ENCODE measurements around the gene EGR1.

Gene EGR1

DNA sequence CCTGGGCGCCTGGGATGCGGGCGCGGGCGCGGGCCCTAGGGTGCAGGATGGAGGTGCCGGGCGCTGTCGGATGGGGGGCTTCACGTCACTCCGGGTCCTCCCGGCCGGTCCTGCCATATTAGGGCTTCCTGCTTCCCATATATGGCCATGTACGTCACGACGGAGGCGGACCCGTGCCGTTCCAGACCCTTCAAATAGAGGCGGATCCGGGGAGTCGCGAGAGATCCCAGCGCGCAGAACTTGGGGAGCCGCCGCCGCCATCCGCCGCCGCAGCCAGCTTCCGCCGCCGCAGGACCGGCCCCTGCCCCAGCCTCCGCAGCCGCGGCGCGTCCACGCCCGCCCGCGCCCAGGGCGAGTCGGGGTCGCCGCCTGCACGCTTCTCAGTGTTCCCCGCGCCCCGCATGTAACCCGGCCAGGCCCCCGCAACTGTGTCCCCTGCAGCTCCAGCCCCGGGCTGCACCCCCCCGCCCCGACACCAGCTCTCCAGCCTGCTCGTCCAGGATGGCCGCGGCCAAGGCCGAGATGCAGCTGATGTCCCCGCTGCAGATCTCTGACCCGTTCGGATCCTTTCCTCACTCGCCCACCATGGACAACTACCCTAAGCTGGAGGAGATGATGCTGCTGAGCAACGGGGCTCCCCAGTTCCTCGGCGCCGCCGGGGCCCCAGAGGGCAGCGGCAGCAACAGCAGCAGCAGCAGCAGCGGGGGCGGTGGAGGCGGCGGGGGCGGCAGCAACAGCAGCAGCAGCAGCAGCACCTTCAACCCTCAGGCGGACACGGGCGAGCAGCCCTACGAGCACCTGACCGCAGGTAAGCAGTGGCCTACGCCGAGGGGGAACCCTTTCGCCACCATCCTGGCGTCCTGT is at the start of gene EGR1:
TSS of gene EGR1 (plus strand) at position 219 of the 864 bp plus-strand sequence. CDS start at position 502, 283 bp downstream.
- no peak for TF ChIP-seq GATA2 (IDR thresholded peaks at IDR 0.05; ENCODE audit: low read depth, low read length)
- TF ChIP-seq GATA3 (IDR thresholded peaks at IDR 0.05; ENCODE audit: low read depth, low read length) = no peak

DNA sequence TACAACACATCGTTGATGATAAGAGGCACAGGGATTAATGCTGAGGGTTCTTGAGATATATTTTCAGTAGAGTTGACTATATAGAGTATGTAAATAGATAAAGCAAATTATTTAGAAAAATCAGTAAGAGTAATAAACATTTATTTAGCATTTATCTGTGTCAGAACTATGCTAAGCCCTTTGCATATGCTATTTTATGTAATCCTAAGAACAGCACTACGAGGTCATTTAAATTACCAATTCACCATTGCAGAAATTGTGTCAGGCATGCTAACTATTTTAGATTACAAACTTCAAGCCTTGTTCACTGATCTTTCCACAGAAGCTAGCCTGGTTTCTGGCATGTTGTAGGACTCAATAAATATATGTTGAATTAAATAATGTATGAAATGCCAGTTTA is 46.8 kb upstream of the EGR1 start:
- TF ChIP-seq GATA2 (IDR thresholded peaks at IDR 0.05; ENCODE audit: low read depth, low read length) = no peak
- TF ChIP-seq GATA3 (IDR thresholded peaks at IDR 0.05; ENCODE audit: low read depth, low read length) = no peak

DNA sequence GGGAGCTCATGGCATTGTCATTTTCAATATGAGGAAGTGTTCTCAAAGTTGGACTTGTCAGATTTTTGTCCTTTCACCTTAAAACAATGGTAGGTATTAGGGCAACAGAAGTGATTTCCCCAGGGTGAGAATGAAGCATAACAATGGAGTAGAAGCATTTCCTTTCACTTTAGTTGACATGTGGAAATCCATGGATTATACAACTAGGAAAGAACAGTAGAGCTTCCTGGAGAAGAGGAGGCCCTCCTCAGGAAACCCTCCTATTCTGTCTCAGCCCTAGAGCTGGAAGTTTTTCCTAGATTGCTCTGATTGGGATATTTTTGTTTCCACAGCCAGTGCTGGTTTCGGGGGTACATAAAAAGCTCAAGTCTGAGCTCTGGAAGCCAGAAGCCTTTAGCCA is 40.2 kb upstream of the EGR1 start:
- TF ChIP-seq GATA2 (IDR thresholded peaks at IDR 0.05; ENCODE audit: low read depth, low read length) = no peak
- TF ChIP-seq GATA3 (IDR thresholded peaks at IDR 0.05; ENCODE audit: low read depth, low read length) = no peak

DNA sequence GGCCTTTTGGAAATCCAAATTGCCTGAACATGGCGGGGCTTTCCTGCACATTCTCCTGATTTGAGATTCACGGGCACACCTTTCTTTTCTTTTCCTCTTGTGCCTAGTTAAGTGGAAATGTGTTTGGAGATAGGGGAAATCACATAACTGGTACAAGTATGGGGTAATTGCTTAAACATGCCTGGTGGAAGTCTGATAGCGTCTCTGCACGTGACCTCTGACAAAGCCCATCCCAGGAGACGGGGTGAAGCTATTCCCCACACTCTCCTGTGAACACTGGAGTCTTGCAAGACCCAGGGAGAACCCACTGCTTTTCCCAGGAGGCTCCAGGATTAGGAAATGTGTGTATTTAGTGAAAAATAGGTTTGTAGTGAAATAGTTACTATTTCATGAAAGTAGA is 29.3 kb upstream of the EGR1 start:
- no peak for TF ChIP-seq GATA3 (IDR thresholded peaks at IDR 0.05; ENCODE audit: low read depth, low read length)
- TF ChIP-seq GATA2 (IDR thresholded peaks at IDR 0.05; ENCODE audit: low read depth, low read length) = no peak

DNA sequence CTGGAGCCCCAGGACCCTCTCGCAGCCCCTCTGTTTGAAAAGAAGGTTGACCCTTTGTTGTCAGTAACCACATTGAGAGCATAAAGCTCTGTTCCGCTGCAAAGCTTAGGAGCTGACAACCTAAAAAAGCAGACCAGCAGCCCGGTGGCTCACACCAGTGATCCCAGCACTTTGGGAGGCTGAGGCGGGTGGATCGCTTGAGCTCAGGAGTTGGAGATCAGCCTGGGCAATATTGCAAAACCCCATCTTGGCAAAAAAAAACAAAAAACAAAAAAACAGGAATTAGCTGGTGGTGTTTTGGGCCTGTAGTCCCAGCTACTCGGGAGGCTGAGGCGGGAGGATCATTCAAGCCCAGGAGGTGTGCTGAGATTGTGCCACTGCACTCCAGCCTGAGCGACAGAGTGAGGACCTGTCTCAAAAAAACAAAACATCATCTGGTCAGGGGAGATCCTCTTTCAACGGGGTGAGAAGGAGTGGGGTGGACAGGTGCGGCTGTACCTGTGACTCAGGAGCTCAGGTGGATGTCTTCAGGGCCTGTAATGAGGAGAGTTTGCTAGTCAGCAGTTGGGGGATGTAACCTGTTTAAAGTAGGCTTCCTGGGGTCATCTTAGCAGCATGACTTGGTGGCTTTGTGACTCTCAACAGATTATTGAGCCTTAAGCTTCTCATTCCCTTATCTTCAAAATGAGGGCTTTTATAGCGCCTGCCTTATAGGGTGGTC is 27.1 kb upstream of the EGR1 start:
- TF ChIP-seq GATA3 (IDR thresholded peaks at IDR 0.05; ENCODE audit: low read depth, low read length) (no peak), GATA2 (IDR thresholded peaks at IDR 0.05; ENCODE audit: low read depth, low read length) (no peak)

DNA sequence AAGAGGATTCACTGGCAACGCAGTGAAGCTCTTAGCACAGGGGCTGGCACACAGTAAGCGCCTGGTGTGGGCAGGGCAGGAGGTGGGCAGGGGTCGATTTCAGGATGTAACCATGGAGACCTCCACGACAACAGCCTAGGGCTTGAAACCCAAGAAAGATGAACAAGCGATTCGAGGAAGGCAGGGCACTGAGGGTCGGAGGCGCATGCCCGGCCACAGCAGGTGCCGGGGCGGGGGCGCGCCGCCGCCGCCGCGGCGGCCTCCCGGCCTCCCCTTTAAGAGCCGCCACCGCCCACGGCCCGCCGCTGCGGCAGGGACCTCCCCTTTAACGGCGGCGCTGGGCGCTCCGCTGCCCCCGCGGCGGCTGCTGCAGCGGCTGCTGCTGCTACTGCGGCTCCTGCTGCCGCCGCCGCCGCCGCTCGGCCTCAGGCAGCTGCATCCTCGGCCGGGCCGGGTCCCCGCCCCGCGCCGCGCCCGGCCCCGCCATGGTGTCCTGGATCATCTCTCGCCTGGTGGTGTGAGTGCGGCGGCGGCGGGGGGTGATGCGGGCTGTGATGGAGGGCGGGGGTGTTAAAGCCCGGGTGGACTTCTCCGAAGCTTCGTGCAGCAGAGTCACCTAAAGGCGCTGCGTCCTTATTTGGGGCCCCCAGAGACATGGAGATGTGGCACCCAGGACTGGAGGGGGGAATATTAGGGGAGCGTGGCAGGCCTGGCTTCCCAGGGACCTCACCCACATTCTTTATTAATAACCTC is 26.4 kb upstream of the EGR1 start, which contains the start of gene REEP2:
TSS of gene REEP2 (plus strand) at position 334 of the 753 bp plus-strand sequence. CDS start at position 486, 152 bp downstream.
- no peak for TF ChIP-seq GATA3 (IDR thresholded peaks at IDR 0.05; ENCODE audit: low read depth, low read length)
- TF ChIP-seq GATA2 (IDR thresholded peaks at IDR 0.05; ENCODE audit: low read depth, low read length) = no peak; the same call in 1 of the 2 replicates

DNA sequence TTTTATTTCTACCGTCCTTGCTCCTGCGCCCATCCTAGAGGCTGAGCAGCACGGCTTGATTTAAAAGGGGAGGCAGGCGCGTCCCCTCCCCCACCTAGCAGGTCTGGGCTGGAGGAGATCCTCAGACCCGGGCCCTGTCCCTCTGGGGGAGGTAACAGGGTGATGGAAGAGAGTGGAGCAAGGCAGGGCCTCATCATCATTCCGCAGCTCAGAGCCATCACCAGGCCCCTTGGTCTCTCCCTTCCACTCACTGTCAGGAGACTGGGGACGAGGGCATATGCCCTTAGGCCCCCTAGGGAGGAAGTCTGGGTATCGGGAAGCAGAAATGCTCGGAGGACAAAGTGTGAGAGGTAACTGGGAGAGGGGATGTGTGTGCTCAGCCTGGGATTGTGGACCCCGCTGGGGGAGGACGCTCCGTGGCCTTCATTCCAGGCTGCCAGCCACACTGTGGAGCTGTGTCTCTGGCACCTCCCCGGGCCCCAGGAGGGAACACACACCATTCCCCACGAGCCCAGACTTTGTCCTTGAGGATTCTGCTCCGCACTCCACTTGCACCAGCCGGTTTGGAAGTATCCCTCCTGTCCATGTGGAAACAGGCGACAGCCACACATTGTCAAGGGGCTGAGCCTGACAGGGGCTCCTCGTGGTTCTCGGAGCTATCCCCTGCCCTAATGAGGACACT is 25.7 kb upstream of the EGR1 start:
- TF ChIP-seq GATA2 (IDR thresholded peaks at IDR 0.05; ENCODE audit: low read depth, low read length) = no peak
- no peak for TF ChIP-seq GATA3 (IDR thresholded peaks at IDR 0.05; ENCODE audit: low read depth, low read length)

DNA sequence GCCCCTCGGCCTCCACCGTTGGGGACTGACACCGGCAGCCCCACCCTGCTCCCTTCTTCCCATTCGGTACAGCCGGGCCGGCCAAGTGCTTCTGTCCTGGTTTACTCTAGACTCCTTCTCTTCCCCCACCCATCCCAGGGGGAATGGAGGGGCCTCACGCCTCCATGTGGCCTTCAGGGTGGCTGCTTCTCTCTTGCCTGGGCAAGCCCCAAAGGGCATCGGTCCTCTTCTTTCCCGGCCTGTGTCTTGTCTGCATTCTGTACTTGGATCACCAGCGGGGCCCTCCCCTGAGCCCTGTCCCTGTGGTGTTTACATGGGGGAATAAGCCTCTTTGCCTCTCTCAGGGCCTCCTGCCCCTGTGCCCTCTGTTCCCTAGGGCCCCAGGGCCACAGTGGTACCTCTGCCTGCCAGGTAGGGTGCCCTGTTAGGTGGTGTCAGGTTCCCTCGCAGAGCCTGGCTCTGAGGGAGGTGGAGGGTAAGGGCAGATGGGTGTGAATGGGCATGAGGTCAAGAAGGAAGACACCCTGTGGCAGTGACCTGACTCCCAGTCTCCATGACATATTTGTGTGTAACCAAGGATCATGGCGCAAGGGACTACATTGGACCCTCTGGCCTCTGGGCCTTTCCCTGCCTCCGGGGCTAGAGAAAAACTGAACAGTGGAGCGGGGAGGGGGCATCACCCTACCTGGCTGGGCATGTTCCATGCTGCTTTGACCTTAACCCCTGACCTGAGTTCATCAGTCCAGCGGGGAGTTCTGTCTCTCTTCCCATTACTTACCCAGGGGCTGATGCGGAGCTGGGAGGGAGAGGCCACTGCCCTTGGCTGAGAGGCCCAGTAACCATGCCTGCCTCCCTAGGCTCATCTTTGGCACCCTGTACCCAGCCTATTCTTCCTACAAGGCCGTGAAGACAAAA is 24.9 kb upstream of the EGR1 start:
- no peak for TF ChIP-seq GATA3 (IDR thresholded peaks at IDR 0.05; ENCODE audit: low read depth, low read length)
- TF ChIP-seq GATA2 (IDR thresholded peaks at IDR 0.05; ENCODE audit: low read depth, low read length) = no peak

DNA sequence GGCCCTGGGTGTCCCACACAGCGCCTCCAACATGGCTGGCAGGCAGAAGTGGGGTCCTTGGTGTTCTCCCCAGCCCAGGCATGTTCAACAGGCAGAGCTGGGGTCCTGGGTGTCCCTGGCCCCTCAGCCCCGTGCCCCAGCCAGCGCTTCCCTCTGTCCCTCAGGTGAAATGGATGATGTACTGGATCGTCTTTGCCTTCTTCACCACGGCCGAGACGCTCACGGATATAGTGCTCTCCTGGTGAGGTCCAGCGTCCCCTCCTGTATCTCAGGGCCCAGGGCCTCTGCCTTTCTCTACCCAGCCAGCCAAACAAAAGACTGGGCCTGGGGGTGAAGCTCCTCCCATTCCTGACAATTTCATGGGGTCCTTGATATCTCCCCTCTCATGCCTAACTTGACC is 24.1 kb upstream of the EGR1 start:
- TF ChIP-seq GATA2 (IDR thresholded peaks at IDR 0.05; ENCODE audit: low read depth, low read length) (no peak), GATA3 (IDR thresholded peaks at IDR 0.05; ENCODE audit: low read depth, low read length) (no peak)

DNA sequence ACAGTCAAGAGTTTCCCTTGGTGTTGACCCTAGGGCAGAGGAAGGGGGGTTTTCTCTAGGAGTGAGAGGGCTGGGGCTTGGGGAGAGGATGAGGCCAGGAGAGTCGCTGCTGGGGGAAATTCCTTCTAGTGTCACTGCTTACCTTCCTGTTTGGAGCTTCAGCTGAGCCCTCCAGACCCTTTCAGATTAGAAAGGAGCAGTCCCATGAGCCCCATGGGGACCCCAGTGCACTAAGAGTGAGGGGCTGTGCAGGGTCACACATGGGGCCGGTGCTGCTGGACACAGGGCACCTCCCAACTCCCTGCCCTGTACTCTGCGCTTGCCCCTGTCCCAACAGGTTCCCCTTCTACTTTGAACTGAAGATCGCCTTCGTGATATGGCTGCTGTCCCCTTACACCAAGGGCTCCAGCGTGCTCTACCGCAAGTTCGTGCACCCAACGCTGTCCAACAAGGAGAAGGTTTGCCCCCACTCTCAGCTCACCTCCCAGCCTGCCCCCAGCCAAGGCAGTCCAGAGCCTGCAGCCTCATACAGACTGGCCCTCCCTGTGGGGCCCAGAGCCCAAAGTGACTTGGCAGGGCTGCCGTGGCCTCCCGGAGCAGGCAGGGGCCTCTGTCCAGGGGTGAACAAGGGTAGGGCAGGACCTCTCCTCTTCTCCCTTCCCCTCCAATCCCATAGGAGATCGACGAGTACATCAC is 21.1 kb upstream of the EGR1 start:
- no peak for TF ChIP-seq GATA3 (IDR thresholded peaks at IDR 0.05; ENCODE audit: low read depth, low read length)
- TF ChIP-seq GATA2 (IDR thresholded peaks at IDR 0.05; ENCODE audit: low read depth, low read length) = no peak

DNA sequence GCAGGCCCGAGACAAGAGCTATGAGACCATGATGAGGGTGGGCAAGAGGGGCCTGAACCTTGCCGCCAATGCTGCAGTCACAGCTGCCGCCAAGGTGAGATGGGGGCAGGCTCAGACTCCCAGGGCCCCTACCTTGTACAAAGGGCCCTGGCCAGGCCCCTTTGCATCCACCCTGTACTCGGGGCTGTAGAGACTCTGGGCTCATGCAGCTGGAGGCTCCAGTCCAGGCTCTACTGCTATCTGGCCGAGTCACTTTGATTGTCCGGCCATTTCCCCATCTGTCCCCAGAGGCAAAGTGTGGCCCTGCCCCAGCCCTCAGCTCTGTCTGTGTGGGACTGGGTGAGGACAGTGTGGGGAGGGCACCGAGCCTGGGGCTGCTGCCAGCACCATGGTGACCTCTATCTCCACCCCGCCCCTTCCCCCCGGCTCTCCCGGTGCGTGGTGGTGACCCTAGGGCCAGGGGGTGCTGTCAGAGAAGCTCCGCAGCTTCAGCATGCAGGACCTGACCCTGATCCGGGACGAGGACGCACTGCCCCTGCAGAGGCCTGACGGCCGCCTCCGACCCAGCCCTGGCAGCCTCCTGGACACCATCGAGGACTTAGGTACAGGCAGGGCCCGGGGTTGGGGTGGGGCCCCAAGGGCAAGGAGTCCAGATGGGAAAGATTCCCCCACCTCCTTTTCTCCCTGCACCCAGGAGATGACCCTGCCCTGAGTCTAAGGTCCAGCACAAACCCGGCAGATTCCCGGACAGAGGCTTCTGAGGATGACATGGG is 20.3 kb upstream of the EGR1 start:
- no peak for TF ChIP-seq GATA2 (IDR thresholded peaks at IDR 0.05; ENCODE audit: low read depth, low read length)
- no peak for TF ChIP-seq GATA3 (IDR thresholded peaks at IDR 0.05; ENCODE audit: low read depth, low read length)

Data from SH-SY5Y (cell line).